NT2/D1 (cell line): Measurements from ENCODE around the gene LARGE1.

Source experiments
- SUZ12 ChIP-seq: IDR thresholded peaks from 2 replicates; pipeline ENCODE4 v1.6.1; 2011; ENCODE audit not compliant: insufficient read length, insufficient read depth; ENCODE audit errors: extremely low read depth
- YY1 ChIP-seq: IDR thresholded peaks from 2 replicates; pipeline ENCODE4 v1.6.1; 2011; ENCODE audit not compliant: insufficient read length, insufficient read depth
- ZNF274 ChIP-seq: IDR thresholded peaks from 2 replicates; pipeline ENCODE4 v1.6.1; 2011; ENCODE audit warnings: mild to moderate bottlenecking, low read depth, low read length

GRCh38 chr22:33771136-33771535, 149.1 kb downstream of the LARGE1 start:
- TF ChIP-seq ZNF274 (no peak), YY1 (no peak), SUZ12 (no peak)
